HEK293T (cell line): ENCODE results near the gene ITGA3.

Experiments used
- CTCF ChIA-PET: fragments of 350-600 bp; formaldehyde crosslinking; extraction: SDS; loops from one replicate; lab custom pipeline; 2021; ENCODE audit warnings: antibody characterized with exemption, inconsistent platforms; lab: Yijun Ruan, JAX
- POLR2A ChIA-PET: fragments of 350-600 bp; formaldehyde crosslinking; extraction: SDS; loops from one replicate; lab custom pipeline; 2020; ENCODE audit warnings: antibody characterized with exemption, inconsistent platforms; lab: Yijun Ruan, JAX
- DNase-seq: peaks from one replicate; pipeline ENCODE4 v3.0.0; 2012; ENCODE audit warnings: mixed read lengths; ENCODE audit errors: extremely low spot score
- ARNT ChIP-seq: fragments of 450-650 bp; IDR thresholded peaks from 2 replicates; pipeline ENCODE4 v1.6.1; 2017; ENCODE audit warnings: mild to moderate bottlenecking
- BHLHE40 ChIP-seq: fragments of 450-650 bp; IDR thresholded peaks from 2 replicates; pipeline ENCODE4 v1.6.1; 2016; ENCODE audit warnings: mild to moderate bottlenecking, moderate library complexity, borderline replicate concordance
- CTBP1 ChIP-seq: fragments of 450-650 bp; IDR thresholded peaks from 2 replicates; pipeline ENCODE4 v1.6.1; 2016; ENCODE audit warnings: borderline replicate concordance
- ELF4 ChIP-seq: fragments of 450-650 bp; IDR thresholded peaks from 2 replicates; pipeline ENCODE4 v1.6.1; 2017; ENCODE audit warnings: antibody characterized with exemption
- FOXA1 ChIP-seq: fragments of 450-650 bp; IDR thresholded peaks from 2 replicates; pipeline ENCODE4 v1.6.1; 2016; ENCODE audit warnings: mild to moderate bottlenecking
- FOXK2 ChIP-seq: fragments of 450-650 bp; IDR thresholded peaks from 2 replicates; pipeline ENCODE4 v1.6.1; 2016; ENCODE audit warnings: mild to moderate bottlenecking
- FOXM1 ChIP-seq: fragments of 450-650 bp; IDR thresholded peaks from 2 replicates; pipeline ENCODE4 v1.6.1; 2017; ENCODE audit warnings: mild to moderate bottlenecking, borderline replicate concordance
- HDGF ChIP-seq: fragments of 450-650 bp; IDR thresholded peaks from 2 replicates; pipeline ENCODE4 v1.6.1; 2017; ENCODE audit warnings: antibody characterized with exemption, borderline replicate concordance
- L3MBTL2 ChIP-seq: fragments of 450-650 bp; conservative IDR thresholded peaks from 2 replicates; pipeline ENCODE4 v1.6.1; 2016; ENCODE audit warnings: mild to moderate bottlenecking
- LEF1 ChIP-seq: fragments of 450-650 bp; IDR thresholded peaks from 2 replicates; pipeline ENCODE4 v1.6.1; 2017; ENCODE audit warnings: mild to moderate bottlenecking, borderline replicate concordance
- NFRKB ChIP-seq: fragments of 450-650 bp; IDR thresholded peaks from 2 replicates; pipeline ENCODE4 v1.6.1; 2016; ENCODE audit warnings: mild to moderate bottlenecking, moderate library complexity
- SP1 ChIP-seq: fragments of 450-650 bp; IDR thresholded peaks from 2 replicates; pipeline ENCODE4 v1.6.1; 2017
- SUZ12 ChIP-seq: fragments of 450-650 bp; IDR thresholded peaks from 2 replicates; pipeline ENCODE4 v1.6.1; 2016; ENCODE audit warnings: mild to moderate bottlenecking
- TARDBP ChIP-seq: fragments of 450-650 bp; IDR thresholded peaks from 2 replicates; pipeline ENCODE4 v1.6.1; 2016
- ZNF384 ChIP-seq: fragments of 450-650 bp; IDR thresholded peaks from 2 replicates; pipeline ENCODE4 v1.6.1; 2016
- TF ChIP-seq, protein P1 (sequence below): fragments of 450-650 bp; IDR thresholded peaks from 2 replicates; pipeline ENCODE4 v1.6.1; 2016

Gene ITGA3

DNA sequence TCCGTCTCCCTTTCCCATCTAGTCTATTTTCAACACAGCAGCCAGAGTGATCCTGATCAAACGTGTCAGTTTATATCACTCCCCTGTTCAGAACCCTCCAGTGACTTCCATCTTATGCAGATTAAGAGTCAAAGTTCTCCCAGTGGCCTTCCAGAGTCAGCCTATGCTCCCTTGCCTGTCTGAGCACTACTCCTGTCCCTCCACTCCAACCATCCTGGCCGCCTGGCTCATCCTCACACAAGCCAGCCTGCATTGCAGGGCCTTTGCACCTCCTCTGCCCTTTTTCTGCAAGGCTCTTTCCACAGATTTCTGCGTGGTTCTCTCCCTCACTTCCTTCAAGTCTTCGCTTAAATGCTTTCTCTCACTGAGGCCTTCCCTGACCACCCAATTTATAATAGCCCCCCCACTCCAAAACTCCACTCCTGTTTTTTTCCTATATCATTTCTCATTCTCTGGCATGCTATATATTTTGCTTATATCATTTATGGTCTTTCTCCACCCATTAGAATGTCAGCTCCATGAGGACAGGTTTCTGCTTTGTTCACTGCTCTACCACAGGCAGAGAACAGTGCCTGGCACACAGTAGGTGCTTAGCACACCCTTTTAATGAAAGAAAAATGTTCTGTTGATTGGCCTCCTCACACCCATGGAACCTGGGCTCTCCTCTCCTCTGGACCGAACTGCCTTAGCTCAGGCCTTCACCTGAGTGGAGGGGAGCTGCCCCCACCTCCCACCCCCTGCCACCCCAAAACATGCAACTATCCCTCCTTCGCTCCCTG is 64.8 kb downstream of the ITGA3 start:
- ChIA-PET CTCF (no interaction called here), POLR2A (interaction anchor here (1.9 kb wide), 1 partner anchor 40 kb away, joined by 8 read pairs; no protein-coding TSS in a partner anchor)
- TF ChIP-seq NFRKB (no peak), CTBP1 (no peak), TARDBP (no peak), HDGF (no peak), L3MBTL2 (no peak), LEF1 (no peak), ELF4 (no peak), FOXK2 (no peak), FOXM1 (no peak), SUZ12 (no peak), FOXA1 (no peak), ZNF384 (no peak), SP1 (no peak), ARNT (no peak), BHLHE40 (no peak)
- TF ChIP-seq, protein P1, sequence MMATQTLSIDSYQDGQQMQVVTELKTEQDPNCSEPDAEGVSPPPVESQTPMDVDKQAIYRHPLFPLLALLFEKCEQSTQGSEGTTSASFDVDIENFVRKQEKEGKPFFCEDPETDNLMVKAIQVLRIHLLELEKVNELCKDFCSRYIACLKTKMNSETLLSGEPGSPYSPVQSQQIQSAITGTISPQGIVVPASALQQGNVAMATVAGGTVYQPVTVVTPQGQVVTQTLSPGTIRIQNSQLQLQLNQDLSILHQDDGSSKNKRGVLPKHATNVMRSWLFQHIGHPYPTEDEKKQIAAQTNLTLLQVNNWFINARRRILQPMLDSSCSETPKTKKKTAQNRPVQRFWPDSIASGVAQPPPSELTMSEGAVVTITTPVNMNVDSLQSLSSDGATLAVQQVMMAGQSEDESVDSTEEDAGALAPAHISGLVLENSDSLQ = no peak
- DNase-seq = no peak

DNA sequence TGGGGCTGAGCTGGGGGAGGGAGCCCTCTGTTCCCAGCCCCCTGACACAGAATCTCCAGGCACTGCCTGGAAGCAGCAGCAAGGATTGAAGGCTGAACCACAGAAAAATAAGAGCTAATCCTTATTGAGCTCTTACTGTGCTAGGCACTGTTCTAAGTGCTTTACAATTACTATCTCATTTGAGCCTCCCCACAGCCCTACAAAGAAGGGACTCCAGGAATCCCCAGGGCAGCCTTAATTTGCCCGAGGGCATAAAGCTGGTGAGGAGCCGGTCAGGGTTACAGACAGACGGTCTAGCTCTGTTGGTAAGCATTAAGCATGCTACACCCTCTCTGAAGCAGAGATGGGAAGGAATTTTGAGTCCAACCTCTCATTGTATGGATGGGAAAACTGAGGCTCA is 67.0 kb downstream of the ITGA3 start:
- POLR2A ChIA-PET = interaction anchor here (0.9 to 2.1 kb wide), 7 partner anchors 9 to 71 kb away, joined by 3 to 14 read pairs (median 11); partner anchors contain the start of gene PDK2
- TF ChIP-seq CTBP1 (no peak), L3MBTL2 (no peak), NFRKB (no peak), BHLHE40 (no peak), ZNF384 (no peak), TARDBP (no peak), HDGF (no peak)
- TF ChIP-seq, protein P1 = no peak
- CTCF ChIA-PET = interaction anchor here (0.6 to 2.7 kb wide), 7 partner anchors 8 to 319 kb away, joined by 3 to 17 read pairs (median 5); partner anchors contain the start of genes PDK2 and SGCA
- no peak for DNase-seq

DNA sequence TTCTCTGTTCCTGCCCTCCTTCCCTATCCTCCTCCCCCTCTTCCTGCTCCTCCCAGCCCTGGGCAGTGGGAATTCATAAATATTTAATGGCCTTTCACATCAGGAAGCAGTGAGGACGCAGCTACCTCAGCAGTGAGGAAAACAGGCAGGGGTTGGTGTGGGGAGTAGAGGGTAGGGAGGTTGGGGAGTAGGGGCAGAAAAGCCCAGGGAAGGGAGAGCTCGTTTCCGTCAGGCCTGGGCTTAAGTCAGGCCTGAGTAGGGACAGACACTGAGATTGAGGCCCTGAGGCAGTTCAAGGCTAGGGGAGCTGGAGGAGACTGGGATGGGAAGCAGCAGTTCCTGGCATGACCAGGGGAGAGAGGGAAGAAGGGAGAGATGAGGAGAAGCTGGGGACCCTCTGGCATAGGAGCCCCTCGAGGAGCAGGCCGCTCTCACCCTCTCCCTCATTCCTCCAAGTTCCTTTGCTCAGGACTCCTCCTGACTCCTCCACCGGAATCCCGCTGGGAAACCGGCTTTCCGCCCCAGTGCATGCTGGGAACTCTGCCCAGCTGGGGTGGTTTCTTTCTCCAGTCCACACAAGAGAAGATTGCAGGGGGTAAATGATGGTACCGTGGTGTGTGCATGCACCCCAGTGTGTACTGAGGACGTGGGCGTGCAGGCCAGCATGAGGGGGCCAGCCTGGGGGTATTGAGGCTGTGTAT is 67.9 kb downstream of the ITGA3 start:
- ChIA-PET CTCF (interaction anchor here (0.6 to 2.7 kb wide), 7 partner anchors 9 to 318 kb away, joined by 3 to 17 read pairs (median 5); partner anchors contain the start of genes PDK2 and SGCA), POLR2A (interaction anchor here (0.5 to 2.1 kb wide), 11 partner anchors 10 to 72 kb away, joined by 3 to 14 read pairs (median 3); partner anchors contain the start of gene PDK2)
- DNase-seq = peak; percentile 69
- peak; percentile 47 for TF ChIP-seq L3MBTL2
- TF ChIP-seq CTBP1 = no peak
- TF ChIP-seq FOXA1 = no peak
- TF ChIP-seq FOXK2 = no peak
- TF ChIP-seq ELF4 = no peak

DNA sequence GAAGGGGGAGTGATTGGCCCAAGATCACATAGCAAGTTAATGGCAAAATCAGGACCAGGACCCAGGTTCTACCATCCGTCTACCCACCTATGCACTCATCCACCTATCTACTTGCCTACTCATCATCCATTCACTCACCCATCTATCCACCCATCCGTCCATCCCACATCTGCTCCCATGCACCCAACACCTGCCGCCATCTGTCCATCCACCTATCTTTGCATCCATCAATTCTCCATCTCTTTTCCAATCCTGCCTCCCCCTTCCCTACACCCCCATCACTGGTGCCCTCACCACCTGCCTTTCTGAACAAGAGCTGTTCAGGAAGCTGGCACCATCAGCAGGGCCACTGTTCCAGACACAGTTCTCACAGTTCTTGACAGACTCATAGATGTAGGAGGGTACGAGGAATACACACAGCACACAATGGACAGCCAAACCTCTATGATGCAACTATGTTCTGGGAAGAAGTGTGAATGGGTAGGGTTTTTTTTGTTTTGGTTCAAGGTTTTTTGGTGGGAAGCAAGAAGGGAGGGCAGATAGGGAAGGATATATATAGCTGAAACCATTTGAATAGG is 69.6 kb downstream of the ITGA3 start:
- CTCF ChIA-PET = interaction anchor here (2.1 kb wide), 1 partner anchor 11 kb away, joined by 7 read pairs; no protein-coding TSS in a partner anchor
- TF ChIP-seq ZNF384 (no peak), TARDBP (no peak), L3MBTL2 (no peak), BHLHE40 (no peak), LEF1 (no peak), SP1 (no peak), FOXA1 (no peak), SUZ12 (no peak), FOXK2 (no peak), HDGF (no peak), CTBP1 (no peak), NFRKB (no peak), ARNT (no peak)
- TF ChIP-seq, protein P1 = no peak
- POLR2A ChIA-PET = no interaction called here
- no peak for DNase-seq

DNA sequence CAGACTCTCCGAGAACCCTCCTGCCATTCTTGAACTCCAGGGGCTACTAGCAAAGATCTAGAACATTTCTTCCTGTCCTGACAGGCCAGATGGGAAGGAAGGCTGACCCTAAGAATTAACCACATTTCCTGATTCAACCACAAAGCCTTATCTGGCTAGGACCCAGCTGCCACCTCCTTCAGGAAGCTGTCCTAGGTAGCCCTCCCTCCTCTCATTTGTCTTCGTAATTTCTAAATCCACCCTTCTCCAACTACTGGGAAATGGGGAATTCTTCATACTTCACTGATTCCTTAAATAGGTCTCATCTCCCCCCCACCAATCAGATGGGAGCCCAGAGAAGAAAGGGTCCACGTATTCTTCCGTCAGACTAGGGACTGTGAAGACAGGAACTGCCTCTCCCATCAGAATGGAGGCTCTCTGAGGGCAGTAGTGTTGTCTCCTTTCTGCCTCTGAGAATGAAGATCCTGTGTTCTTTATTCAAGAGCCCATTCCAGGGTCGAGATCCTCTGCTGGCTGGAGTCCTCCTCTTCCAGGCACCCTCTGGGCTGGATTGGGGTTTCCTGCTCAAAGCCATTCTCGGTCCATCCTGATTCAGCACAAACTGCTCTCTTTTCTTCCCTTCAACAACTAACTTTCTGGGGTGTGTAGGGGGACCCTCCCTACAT is 71.9 kb downstream of the ITGA3 start:
- CTCF ChIA-PET = interaction anchor here (0.7 to 2.1 kb wide), 3 partner anchors 13 to 34 kb away, joined by 3 to 7 read pairs (median 3); no protein-coding TSS in a partner anchor
- TF ChIP-seq SUZ12 (no peak), ELF4 (no peak), FOXA1 (no peak), ZNF384 (no peak), FOXK2 (no peak), TARDBP (no peak), ARNT (no peak), BHLHE40 (no peak), HDGF (no peak)
- TF ChIP-seq, protein P1 = no peak
- DNase-seq = no peak
- POLR2A ChIA-PET = interaction anchor here (1.3 kb wide), 1 partner anchor 11 kb away, joined by 3 read pairs; no protein-coding TSS in a partner anchor
